Measurements from ENCODE around the gene LRCH1.

The LRCH1 gene

DNA sequence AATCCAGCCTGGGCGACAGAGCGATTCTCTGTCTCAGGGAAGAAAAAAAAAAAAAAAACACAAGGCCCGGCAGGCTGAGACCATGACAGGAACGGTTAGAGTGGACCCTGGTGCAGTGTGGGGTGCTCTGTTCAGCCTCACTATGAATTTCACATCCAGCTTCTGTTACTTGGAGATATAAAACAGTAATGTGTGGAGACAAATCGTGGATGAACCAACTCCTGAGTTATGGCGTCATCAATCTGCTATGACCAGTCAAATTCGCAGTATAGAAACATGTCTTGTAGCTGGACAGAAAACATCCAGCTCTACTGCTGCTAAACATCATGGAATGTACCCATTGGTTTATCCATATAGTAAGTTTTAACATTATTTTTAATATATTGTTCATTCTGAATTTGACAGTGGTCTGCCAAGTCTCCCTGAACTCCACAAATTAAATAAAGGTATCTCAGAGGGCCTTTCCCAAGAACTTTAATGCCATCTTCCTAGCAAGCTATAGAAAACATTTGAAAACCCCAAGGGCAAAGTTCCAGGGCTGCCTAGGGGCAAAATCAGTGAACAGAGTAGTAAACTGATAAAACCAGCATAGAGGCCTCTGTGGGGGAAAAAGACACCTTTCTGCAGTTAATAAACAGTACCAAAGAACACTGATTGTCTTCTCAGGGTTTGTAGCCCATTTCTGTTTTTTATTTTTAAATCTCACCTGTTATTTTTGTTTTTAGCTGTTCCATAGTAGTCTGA lies 75.8 kb downstream of the LRCH1 start:
- Histone ChIP-seq H3K4me3 (replicated peaks; ENCODE audit: insufficient read depth, low read length) (no peak overlapping the region), H3K27ac (replicated peaks) (no peak overlapping the region), H3K27me3 (ENCODE audit: insufficient read depth, poor library complexity, severe bottlenecking) (no peaks in the 10 kb centered on the region)
- DNase-seq (ENCODE audit: low read depth in 1 of 2, low spot score in 1 of 2): no peak
- TF ChIP-seq, protein P1, sequence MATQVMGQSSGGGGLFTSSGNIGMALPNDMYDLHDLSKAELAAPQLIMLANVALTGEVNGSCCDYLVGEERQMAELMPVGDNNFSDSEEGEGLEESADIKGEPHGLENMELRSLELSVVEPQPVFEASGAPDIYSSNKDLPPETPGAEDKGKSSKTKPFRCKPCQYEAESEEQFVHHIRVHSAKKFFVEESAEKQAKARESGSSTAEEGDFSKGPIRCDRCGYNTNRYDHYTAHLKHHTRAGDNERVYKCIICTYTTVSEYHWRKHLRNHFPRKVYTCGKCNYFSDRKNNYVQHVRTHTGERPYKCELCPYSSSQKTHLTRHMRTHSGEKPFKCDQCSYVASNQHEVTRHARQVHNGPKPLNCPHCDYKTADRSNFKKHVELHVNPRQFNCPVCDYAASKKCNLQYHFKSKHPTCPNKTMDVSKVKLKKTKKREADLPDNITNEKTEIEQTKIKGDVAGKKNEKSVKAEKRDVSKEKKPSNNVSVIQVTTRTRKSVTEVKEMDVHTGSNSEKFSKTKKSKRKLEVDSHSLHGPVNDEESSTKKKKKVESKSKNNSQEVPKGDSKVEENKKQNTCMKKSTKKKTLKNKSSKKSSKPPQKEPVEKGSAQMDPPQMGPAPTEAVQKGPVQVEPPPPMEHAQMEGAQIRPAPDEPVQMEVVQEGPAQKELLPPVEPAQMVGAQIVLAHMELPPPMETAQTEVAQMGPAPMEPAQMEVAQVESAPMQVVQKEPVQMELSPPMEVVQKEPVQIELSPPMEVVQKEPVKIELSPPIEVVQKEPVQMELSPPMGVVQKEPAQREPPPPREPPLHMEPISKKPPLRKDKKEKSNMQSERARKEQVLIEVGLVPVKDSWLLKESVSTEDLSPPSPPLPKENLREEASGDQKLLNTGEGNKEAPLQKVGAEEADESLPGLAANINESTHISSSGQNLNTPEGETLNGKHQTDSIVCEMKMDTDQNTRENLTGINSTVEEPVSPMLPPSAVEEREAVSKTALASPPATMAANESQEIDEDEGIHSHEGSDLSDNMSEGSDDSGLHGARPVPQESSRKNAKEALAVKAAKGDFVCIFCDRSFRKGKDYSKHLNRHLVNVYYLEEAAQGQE (IDR thresholded peaks at IDR 0.05; ENCODE audit: insufficient replicate concordance, low read depth): no peak
- TF ChIP-seq POLR2AphosphoS5 (IDR thresholded peaks at IDR 0.05; ENCODE audit: low read depth): no peak
- TF ChIP-seq SPI1 (IDR thresholded peaks at IDR 0.05; ENCODE audit: borderline replicate concordance, low read depth): no peak
- no peak for TF ChIP-seq GABPA (IDR thresholded peaks at IDR 0.05; ENCODE audit: low read depth)
- TF ChIP-seq, protein P2, sequence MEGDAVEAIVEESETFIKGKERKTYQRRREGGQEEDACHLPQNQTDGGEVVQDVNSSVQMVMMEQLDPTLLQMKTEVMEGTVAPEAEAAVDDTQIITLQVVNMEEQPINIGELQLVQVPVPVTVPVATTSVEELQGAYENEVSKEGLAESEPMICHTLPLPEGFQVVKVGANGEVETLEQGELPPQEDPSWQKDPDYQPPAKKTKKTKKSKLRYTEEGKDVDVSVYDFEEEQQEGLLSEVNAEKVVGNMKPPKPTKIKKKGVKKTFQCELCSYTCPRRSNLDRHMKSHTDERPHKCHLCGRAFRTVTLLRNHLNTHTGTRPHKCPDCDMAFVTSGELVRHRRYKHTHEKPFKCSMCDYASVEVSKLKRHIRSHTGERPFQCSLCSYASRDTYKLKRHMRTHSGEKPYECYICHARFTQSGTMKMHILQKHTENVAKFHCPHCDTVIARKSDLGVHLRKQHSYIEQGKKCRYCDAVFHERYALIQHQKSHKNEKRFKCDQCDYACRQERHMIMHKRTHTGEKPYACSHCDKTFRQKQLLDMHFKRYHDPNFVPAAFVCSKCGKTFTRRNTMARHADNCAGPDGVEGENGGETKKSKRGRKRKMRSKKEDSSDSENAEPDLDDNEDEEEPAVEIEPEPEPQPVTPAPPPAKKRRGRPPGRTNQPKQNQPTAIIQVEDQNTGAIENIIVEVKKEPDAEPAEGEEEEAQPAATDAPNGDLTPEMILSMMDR (IDR thresholded peaks at IDR 0.05; ENCODE audit: insufficient read depth, low read length): no peak

DNA sequence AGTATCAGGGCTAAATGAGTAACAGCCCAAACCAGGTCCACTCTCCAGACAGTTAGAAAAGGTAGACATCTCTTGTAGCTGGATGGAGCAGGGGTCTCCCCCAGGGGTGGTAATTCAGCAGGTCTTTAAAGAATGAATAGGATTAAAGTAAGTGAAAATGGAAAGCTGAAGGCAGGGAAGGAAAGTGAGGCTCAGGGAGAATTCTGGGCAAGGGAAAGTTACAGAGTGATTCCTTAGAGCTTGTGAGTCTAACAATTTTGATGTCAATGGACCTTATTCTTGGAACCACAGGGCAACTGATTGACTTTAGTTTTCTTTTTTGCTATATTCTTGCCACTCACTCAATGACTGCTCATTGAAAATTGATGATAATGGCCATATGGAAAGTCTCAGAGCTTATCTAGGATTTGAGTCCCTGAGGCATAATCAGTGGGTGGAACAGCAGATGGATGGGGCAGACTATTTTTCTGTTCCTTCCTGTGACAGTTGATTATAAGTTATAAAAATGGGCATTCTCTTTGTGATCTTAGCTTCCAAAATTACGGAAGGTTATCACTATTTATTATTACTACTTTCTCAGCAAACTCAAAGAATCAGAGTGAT lies 76.9 kb downstream of the LRCH1 start:
- DNase-seq (ENCODE audit: low read depth in 1 of 2, low spot score in 1 of 2): no peak
- no peak overlapping the region for H3K27ac ChIP-seq (replicated peaks)
- H3K4me3 ChIP-seq (replicated peaks; ENCODE audit: insufficient read depth, low read length): no peak overlapping the region
- no peaks in the 10 kb centered on the region for H3K27me3 ChIP-seq (ENCODE audit: insufficient read depth, poor library complexity, severe bottlenecking)
- TF ChIP-seq POLR2AphosphoS5 (IDR thresholded peaks at IDR 0.05; ENCODE audit: low read depth): no peak
- TF ChIP-seq SPI1 (IDR thresholded peaks at IDR 0.05; ENCODE audit: borderline replicate concordance, low read depth): no peak
- no peak for TF ChIP-seq GABPA (IDR thresholded peaks at IDR 0.05; ENCODE audit: low read depth)
- TF ChIP-seq, protein P2 (IDR thresholded peaks at IDR 0.05; ENCODE audit: insufficient read depth, low read length): no peak
- TF ChIP-seq, protein P1 (IDR thresholded peaks at IDR 0.05; ENCODE audit: insufficient replicate concordance, low read depth): no peak

DNA sequence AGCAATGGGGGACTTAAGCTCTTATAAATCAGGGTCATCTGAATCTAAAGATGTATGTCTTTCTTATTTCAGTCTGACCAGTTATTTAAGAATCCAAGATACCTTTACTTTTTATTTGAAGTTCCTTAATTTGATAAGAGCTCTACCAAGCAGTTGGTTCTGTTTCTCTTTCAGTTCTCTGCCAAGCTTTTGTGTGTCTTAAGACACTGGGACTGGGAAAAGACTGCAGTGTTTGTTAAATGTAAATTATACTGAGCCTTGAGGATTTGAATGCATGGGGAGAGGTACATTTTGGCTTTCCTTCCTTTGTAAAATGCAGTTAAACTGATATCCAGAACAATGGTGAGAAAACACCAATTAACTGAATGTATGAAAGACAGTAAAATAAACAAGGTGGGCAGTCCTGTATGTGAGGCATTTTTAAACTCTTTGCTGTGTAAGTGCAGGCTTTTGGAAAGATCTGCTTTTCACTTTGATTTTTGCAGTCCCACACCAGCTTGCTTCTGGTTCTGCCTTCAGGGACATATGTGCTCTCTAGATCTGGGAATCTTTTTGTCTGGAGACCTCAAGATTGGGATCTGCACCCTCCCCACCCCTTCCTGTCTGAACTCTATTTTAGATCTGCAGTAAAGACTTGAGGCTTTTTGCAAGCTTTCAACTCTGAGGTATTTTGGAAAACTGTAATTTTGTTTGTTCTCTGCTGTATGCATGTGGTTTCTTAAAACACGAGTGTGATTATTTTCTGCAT lies 77.6 kb downstream of the LRCH1 start:
- DNase-seq (ENCODE audit: low read depth in 1 of 2, low spot score in 1 of 2): no peak
- H3K27ac ChIP-seq (replicated peaks): no peak overlapping the region
- TF ChIP-seq POLR2AphosphoS5 (IDR thresholded peaks at IDR 0.05; ENCODE audit: low read depth): no peak
- no peak for TF ChIP-seq SPI1 (IDR thresholded peaks at IDR 0.05; ENCODE audit: borderline replicate concordance, low read depth)
- TF ChIP-seq, protein P1 (IDR thresholded peaks at IDR 0.05; ENCODE audit: insufficient replicate concordance, low read depth): no peak
- no peak for TF ChIP-seq GABPA (IDR thresholded peaks at IDR 0.05; ENCODE audit: low read depth)
- TF ChIP-seq, protein P2 (IDR thresholded peaks at IDR 0.05; ENCODE audit: insufficient read depth, low read length): no peak

More for the DNA sequence above, 77.6 kb downstream of the LRCH1 start:
- Histone ChIP-seq H3K4me3 (replicated peaks; ENCODE audit: insufficient read depth, low read length) (no peak overlapping the region), H3K27me3 (ENCODE audit: insufficient read depth, poor library complexity, severe bottlenecking) (no peaks in the 10 kb centered on the region)

Measured in HL-60 (cell line).